VCaP (cell line): ENCODE data around the gene DZIP1L.

Source experiments
- H3K27ac ChIP-seq: fragments of 450-650 bp; 2 replicates; pipeline ENCODE4 v1.5.1; 2017
- TF ChIP-seq, protein P1 (sequence below): fragments of 450-650 bp; conservative IDR thresholded peaks from 2 replicates; pipeline ENCODE4 v1.5.1; 2017; ENCODE audit warnings: mild to moderate bottlenecking, moderate library complexity

Gene DZIP1L

DNA sequence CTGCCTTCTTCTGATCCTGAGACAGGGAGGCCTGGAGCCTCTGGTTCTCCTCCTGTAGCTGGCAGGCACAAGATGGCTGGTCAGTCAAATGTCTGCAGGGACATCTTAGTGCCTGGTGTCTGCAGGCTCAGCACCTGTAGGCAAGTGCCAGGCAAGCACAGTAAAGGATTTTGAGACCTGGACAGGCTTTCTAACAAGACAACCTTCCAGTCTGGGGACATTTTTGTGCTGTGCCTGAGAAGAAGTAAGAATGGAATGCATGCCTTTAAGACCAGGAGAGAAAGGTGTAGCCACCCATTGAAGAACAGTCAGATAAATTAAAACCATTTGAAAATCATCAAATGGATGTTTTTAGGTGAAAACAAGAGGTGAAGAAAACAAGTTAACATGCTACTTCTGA is 31.2 kb downstream of the DZIP1L start:
- no peak overlapping the region for H3K27ac ChIP-seq
- TF ChIP-seq, protein P1, sequence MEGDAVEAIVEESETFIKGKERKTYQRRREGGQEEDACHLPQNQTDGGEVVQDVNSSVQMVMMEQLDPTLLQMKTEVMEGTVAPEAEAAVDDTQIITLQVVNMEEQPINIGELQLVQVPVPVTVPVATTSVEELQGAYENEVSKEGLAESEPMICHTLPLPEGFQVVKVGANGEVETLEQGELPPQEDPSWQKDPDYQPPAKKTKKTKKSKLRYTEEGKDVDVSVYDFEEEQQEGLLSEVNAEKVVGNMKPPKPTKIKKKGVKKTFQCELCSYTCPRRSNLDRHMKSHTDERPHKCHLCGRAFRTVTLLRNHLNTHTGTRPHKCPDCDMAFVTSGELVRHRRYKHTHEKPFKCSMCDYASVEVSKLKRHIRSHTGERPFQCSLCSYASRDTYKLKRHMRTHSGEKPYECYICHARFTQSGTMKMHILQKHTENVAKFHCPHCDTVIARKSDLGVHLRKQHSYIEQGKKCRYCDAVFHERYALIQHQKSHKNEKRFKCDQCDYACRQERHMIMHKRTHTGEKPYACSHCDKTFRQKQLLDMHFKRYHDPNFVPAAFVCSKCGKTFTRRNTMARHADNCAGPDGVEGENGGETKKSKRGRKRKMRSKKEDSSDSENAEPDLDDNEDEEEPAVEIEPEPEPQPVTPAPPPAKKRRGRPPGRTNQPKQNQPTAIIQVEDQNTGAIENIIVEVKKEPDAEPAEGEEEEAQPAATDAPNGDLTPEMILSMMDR = no peak

DNA sequence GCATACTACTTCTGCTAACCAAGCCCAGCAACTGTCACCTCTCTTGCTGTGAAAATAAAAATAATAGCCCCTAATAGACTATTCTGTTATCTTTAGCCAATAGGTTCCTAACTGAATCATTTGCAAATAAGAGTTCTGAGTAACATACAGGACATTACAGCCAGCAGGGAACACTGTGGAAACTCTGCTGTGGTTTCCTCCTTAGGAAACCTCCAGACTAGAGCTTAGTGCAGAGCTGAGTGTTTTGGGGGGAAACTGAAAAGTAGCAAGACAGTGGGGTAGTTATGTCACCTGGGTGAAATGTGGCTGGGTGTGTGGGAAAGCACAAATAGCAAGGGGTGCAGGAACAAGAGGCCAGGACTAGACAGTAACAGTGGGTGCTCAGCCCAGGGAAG is 32.4 kb downstream of the DZIP1L start:
- no peak overlapping the region for H3K27ac ChIP-seq
- TF ChIP-seq, protein P1 = no peak

DNA sequence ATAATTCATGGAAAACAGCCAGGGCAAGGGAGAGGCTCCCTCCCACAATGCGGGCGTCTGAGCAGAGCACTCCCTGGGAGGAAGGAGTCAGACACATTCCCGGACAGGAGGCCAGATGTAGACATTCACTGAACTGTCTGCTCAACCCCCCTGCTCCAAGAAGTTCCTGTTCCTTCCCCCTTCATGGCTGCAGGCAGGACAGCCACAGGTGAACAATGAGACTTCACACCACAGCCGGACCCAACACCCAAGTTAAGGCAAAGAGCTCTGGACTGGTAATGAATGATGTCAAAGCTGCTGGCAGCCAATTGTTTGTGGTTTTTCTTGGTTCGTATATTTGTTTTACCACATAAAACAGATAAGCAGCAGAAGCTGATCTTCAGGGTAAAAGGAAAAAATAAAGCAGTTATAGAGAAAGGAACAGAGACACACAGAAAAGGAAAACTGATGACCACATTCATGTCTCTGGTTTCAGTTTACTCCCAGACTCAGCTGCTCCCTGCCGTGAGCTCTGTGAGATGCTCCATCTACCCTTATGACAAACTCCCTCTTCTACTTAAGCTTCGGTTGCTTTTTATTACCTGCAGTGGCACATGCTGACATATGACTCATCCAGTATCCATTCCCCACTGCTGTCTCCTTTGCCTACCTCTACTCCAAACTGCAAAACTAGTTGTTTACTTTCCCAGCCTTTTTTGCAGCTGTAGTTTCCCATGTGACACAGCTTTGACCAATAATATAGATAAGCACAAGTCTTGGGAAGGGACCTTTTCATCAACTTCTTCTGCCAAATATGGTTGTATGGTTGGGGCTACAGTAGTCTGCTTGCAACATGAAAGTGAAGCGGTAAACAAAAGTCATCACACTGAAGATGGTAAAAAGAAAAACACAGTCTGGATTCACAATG is 33.1 kb downstream of the DZIP1L start:
- H3K27ac ChIP-seq = no peak overlapping the region
- TF ChIP-seq, protein P1 = no peak

DNA sequence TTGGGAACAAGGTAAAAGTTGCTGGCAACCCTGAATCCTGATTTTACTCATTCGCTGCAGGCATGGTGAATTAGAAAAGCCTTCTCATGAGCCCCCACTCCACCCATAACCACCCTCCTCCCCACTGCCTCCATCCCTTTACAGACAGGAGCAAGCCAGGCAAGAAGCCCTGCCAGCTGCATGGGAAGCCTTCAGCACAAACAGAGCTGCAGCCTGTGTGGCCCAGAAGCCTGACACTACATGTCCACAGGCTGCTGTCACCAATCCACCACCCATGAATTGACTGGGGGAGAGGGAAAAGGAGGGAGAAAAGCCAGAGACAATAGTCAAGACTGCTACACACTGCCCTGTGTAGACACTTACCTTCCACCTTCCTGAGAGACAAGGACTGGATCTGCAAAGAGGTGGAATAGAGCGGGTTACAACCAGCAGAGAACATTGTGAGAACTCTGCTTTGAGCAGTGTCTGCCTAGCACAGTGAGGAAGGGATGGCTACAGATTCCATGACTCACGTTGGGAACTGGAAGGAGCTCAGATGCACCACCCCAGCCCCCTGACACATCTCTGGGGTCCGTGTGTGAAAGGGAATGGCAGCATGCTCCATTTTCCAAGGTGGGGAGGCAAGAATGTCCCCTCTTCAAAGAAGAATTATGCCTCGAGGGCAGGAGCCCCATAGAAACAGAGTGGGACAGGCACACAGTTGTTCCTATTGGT is 33.9 kb downstream of the DZIP1L start:
- TF ChIP-seq, protein P1 = no peak
- no peak overlapping the region for H3K27ac ChIP-seq

DNA sequence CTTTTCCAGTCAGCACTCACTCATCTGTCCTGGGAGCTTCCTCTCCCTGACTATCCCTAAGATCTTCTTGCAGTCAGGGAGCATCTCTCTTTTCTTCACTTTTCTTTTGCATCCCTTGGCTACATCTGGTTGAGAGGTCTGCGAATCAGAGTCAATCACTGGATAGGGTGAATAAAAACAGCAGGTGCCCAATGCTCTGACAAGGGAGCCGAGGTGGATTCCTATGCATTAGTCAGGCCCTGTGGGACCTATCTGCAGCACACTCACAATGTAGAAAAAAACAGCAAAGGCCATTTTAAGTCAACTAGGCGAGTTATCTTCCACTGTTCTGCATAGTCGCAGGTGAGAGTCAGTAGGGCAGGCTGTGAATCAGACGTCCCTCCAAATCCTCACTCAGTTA is 35.5 kb downstream of the DZIP1L start:
- H3K27ac ChIP-seq = no peak overlapping the region
- TF ChIP-seq, protein P1 = no peak

DNA sequence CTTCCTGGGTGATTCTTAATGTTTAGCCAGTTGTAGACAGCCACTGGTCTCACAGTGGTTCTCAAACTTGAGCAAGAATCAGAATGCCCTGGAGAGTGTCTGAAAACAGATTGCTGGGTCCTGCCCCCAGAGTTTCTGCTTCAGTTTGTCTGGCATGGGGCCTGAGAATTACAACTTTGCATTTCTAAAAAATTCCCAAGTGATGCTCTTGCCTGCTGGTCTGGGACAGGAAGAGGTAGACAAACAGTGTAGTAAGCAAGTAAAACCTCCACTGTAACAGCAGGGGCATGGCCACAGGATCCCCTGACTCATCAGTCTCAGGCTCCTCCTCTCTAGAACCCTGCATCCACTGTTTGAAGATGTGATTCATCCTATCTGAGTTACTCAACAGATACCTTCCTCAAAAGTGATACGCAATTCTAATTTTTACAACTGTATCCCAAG is 36.5 kb downstream of the DZIP1L start:
- TF ChIP-seq, protein P1 = no peak
- no peak overlapping the region for H3K27ac ChIP-seq

DNA sequence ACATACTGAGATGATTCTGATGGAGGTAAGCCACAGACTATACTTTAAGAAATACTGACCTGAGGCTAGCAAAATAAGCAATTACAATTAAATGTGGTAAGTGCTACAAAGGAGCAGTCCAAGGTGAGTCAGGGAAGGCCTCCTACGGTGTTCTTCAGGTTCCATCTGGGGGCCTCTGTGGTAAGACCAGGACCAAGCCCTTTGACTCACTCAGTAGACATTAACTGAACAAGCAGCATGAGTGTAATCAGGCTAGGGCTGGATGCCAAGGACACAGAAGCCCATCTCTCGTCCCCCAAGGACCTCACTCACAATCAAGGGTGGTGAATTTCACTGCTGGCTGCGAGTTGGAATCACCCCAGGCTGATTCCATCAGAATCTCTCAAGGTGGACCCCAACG is 37.3 kb downstream of the DZIP1L start:
- TF ChIP-seq, protein P1 = no peak
- no peak overlapping the region for H3K27ac ChIP-seq
